Measurements from ENCODE around the gene SERPIND1.

Gene SERPIND1

DNA sequence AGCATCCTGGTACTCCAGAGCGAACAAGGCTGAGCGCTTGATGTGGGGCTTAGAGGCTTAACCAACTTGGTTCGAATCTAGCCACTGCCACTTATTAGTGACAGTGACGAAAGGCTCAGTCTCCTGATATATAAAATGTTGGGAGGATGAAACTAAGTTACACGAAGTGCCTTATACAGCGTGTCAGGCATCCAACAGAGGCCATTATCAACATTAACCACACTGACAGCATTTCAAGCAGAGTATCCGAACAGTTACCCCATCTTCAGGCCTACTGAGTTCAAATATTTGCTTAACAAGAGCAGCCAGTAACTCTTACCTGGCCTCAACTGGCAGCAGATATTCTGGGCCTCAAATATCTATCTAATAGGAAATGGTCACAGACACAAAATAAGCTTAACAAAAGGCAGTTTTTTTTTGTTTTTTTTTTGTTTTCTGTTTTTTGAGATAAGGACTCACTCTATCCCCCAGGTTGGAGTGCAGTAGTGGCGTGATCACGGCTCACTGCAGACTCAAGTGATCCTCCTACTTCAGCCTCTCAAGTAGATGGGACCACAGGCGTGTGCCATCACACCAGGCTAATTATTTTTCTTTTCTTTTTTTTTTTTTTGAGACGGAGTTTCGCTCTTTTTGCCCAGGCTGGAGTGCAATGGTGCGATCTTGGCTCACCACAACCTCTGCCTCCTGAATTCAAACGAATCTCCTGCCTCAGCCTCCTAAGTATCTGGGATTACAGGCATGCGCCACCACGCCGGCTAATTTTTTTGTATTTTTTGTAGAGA lies 2.9 kb downstream of the SERPIND1 start:
- no peak for DNase-seq

DNA sequence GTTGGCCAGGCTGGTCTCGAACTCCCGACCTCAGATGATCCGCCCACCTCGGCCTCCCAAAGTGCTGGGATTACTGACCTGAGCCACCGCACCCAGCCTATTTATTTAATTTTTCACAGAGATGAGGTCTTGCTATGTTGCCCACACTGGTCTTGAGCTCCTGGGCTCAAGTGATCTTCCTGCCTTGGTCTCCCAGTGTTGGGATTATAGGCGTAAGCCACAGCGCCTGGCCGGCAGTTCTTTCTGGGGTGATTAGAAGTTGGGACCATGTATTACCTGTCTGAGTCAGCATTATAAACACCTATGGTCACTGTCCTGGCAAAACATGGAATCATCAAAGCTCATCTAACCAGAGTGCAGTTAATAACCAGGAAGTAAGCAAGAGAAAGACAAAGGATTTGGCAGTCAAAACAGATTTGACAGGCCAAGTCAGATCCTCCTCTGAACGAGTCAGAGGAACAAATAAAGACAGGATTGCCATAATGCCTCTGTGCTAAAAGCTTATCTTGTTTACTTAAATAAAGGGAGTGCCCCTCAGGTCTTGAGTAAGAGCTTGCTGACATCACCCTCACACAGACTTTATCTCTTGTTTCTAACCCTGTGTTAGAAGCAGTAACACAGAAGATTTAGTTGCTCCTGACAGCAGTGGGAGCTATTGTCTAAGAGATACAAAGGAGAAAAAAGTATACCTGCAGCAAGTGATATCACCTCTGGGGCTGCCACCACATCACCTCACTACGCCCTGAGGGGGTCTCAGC lies 3.7 kb downstream of the SERPIND1 start:
- DNase-seq = peak; percentile 39 to 68

DNA sequence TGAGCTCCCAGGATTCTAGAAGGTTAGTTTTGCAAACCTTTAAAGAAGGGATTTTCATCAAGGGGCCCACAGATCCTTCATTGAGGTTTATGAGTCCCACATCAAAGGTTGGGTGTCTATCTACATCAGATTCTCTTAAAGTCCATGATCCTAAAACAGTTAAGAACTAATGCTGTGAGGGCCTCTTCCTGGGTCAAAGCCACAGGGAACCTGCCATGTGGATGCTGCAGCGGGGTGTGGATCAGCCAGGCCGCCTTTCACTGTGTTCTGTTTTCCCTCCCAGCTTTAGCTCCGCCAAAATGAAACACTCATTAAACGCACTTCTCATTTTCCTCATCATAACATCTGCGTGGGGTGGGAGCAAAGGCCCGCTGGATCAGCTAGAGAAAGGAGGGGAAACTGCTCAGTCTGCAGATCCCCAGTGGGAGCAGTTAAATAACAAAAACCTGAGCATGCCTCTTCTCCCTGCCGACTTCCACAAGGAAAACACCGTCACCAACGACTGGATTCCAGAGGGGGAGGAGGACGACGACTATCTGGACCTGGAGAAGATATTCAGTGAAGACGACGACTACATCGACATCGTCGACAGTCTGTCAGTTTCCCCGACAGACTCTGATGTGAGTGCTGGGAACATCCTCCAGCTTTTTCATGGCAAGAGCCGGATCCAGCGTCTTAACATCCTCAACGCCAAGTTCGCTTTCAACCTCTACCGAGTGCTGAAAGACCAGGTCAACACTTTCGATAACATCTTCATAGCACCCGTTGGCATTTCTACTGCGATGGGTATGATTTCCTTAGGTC lies 5.3 kb downstream of the SERPIND1 start:
- no peak for DNase-seq

DNA sequence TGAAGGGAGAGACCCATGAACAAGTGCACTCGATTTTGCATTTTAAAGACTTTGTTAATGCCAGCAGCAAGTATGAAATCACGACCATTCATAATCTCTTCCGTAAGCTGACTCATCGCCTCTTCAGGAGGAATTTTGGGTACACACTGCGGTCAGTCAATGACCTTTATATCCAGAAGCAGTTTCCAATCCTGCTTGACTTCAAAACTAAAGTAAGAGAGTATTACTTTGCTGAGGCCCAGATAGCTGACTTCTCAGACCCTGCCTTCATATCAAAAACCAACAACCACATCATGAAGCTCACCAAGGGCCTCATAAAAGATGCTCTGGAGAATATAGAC lies 5.9 kb downstream of the SERPIND1 start:
- no peak for DNase-seq

DNA sequence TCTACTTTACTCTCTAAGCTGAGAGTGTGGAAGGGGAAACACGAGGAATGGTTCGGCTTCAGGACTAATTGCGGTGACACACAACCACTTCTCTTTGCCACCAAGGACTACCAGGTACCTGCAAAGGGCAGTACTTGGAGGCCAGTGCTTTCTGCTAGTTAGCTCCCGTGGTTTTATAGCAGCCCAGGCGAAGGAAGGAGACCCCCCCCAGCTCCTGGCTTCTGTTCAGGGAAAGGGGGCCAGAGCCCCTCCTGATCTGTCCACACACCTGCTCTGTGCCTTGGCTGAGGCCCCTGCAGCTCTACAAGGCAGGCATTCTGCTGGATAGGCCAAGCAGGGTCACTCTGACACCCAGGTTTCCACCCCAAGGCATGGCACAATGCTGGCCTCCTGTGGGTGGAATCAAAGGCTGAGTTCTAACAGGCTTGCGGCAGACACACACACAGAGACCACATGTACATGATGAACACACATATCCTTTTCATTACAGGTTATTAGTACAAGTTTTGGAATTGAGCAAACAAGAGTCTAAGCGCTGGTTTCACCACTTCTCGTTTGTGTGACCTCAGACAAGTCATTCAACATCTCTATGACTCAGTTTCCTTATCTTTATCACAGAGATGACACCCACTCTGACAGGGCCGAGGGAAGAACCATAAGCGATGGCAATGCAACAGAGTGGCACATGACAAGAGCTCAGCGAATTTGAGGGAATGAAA lies 7.5 kb downstream of the SERPIND1 start:
- DNase-seq = peak in 1 of 2 experiments; percentile 21

- no peak for DNase-seq
These were observed 8.2 kb downstream of the SERPIND1 start for GRCh38 chr22:20782083-20782482.

DNA sequence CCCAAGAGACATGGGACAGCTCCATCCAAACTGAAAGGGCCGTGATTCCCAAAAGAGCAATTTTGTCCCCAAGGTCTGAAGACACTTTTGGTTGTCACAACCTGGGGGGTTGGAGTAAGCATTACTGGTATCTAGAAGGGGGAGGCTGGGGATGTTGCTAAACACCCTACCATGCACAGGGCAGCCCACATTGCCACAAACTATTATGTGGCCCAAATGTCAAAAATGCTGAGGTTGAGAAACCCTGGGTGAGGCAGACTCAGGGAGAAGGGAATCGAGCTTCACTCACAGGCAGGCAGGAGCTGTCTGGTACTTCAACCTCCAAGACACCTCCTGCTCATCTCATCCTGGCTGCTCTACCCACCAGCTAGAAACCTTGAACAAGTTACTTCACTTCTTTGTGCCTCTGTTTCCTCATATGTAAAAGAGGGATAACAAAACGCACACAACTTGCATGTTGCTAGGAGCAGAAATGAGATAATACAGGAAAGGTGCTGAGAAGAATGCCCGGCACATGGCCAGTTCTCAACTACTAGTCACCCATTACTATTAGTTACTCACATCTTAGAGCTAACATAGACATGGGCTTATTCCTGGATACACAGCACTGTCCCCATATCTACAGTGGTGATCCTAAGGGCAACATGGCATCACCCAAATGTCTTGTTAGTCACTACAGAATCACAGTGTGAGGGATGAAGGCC lies 8.8 kb downstream of the SERPIND1 start:
- DNase-seq = no peak

- no peak for DNase-seq
These were observed 9.4 kb downstream of the SERPIND1 start for GRCh38 chr22:20783300-20783673.

DNA sequence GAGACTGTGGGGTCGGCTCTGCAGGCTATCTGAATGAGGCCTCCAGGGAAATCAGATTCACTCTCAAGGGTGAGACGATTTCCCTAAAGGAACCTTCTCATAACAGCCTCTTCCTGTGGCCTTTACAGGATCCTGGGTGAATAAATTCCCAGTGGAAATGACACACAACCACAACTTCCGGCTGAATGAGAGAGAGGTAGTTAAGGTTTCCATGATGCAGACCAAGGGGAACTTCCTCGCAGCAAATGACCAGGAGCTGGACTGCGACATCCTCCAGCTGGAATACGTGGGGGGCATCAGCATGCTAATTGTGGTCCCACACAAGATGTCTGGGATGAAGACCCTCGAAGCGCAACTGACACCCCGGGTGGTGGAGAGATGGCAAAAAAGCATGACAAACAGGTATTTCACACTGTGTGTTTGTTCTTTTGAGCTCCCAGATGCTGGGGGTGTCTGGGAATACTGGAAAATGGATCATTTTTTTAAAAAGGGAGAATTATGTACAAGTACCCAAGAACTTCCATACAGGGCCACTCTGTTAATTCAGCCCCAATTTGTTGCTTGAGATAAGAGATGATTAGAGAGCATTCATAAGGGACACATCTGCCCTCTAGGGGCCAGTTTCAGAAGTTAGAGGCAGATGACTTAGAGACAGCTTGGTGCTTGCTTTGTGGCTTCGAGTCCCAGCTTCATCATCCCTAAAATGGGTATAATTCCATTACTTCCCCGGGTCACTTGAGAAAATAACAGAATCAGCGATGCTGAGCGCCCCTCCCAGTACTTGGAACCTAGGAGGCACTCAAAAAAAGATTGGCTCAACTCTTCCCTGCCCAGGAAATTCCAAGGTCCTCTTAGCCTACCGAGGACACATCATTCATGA lies 10.2 kb downstream of the SERPIND1 start:
- peak in 1 of 2 experiments; percentile 63 for DNase-seq

- DNase-seq = no peak
These were observed 11.5 kb downstream of the SERPIND1 start for GRCh38 chr22:20785415-20785814.

GRCh38 chr22:20786048-20786447 lies 12.1 kb downstream of the SERPIND1 start:
- no peak for DNase-seq

GRCh38 chr22:20786536-20786979 lies 12.6 kb downstream of the SERPIND1 start:
- DNase-seq = no peak

- DNase-seq = no peak
These were observed 13.3 kb downstream of the SERPIND1 start for GRCh38 chr22:20787223-20787622.

GRCh38 chr22:20787746-20788626 lies 14.1 kb downstream of the SERPIND1 start:
- no peak for DNase-seq

DNA sequence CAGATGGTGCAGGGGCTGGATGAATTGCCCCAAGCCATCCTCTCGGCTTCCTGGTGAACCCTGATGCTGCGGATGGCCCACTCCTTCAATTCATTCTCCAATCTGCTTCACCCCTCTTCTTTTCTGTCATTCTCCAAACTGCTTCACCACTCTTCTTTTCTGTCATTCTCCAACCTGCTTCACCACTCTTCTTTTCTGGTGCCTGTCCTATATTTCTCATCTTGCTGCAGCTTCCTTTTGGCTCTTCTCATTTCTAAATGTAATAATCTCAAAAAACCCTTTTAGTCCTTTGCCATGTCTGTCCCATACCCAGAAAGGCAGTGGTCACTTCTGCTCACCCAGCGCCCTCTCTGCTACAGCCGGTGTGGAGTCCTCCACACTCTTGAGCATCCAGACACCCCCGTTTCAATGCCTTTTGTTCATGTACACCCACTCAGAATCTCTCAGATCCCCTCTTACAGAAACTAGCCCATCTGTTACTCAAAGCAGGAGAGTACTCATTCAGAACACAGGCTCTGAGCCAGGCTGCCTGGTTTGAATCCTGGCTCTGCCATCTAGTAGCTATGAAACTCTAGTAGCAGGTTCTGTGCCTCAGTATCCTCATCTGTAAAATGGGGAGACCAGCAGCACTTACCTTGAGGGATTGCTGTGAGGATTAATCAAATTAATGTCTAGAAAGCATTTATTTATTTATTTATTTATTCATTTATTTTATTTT lies 14.9 kb downstream of the SERPIND1 start:
- no peak for DNase-seq

- DNase-seq = no peak
These were observed 18.5 kb downstream of the SERPIND1 start for GRCh38 chr22:20792221-20792965.

DNA sequence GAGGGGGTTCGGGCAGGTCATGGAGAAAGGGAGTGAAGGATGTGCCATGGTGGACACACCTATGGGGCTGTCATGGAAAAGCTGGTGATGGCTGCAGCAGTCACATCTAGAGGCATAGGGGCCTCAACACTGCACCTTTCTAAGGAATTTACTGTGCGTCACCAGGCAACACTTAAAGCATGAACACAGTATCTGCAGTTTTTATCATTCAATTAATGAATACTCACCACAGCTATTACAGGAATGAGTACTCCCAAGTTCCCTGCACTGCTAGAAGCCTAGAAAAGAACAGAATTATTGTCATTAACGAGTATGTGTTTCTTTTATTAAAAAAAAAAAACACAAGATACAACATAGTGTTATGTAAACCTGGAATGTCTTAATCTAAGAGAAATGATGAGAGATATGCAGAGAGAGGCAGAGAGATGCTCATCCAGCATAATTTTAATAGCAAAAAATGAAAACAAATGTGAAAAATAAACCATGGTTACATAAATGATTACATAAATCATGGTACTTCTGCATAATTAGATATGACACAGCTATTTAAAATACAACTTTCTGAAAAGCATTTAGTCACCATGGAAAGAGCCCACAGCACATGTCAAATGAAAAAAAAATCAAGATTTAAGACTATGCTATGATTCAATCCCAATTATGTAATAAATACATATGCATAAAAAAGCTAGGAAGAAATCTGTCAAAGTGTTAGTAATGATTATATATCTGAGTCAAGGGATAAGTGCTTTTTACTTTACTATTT lies 19.2 kb downstream of the SERPIND1 start:
- DNase-seq = no peak
